Osteoblast (primary cell): Measurements from ENCODE around the gene UBR3. TPM values are rescaled to one million over a fixed set of nuclear protein-coding genes. Genes with fewer than 3 reads are reported as not detected.

Experiments used
- DNase-seq: peaks from one replicate; pipeline ENCODE4 v3.0.0; 2011; ENCODE audit warnings: low spot score, mixed read lengths; ENCODE audit not compliant: insufficient read length; ENCODE audit errors: missing footprints
- H2AFZ ChIP-seq: 2 replicates; pipeline ENCODE4 v1.6.0; 2011; ENCODE audit warnings: mild to moderate bottlenecking, low read length
- H3K27ac ChIP-seq: 2 replicates; pipeline ENCODE4 v1.5.1; 2011; ENCODE audit warnings: mild to moderate bottlenecking, low read depth, low read length, moderate library complexity
- H3K27me3 ChIP-seq: 2 replicates; pipeline ENCODE4 v1.6.0; 2012; ENCODE audit warnings: mild to moderate bottlenecking, control low read depth, inconsistent platforms, low read length, moderate library complexity; ENCODE audit not compliant: insufficient read depth
- H3K36me3 ChIP-seq: 2 replicates; pipeline ENCODE4 v1.5.1; 2011; ENCODE audit warnings: mild to moderate bottlenecking, low read length, control low read depth, moderate library complexity; ENCODE audit not compliant: insufficient read depth
- H3K4me1 ChIP-seq: 2 replicates; pipeline ENCODE4 v1.5.1; 2011; ENCODE audit warnings: mild to moderate bottlenecking, low read length, control low read depth, moderate library complexity; ENCODE audit not compliant: insufficient read depth
- H3K4me2 ChIP-seq: 2 replicates; pipeline ENCODE4 v1.6.0; 2011; ENCODE audit warnings: mild to moderate bottlenecking, low read length; ENCODE audit not compliant: insufficient read depth
- H3K4me3 ChIP-seq: fragments of 200-600 bp; sonication (generic); 3 replicates; pipeline ENCODE4 v1.5.1; 2012; ENCODE audit warnings: mild to moderate bottlenecking, low read length, inconsistent platforms; ENCODE audit not compliant: insufficient read depth
- H3K79me2 ChIP-seq: 2 replicates; pipeline ENCODE4 v1.6.0; 2012; ENCODE audit warnings: mild to moderate bottlenecking, low read length, control low read depth, inconsistent platforms; ENCODE audit not compliant: insufficient read depth
- H3K9me3 ChIP-seq: 2 replicates; pipeline ENCODE4 v1.5.1; 2011; ENCODE audit warnings: low read depth, low read length, control low read depth
- H4K20me1 ChIP-seq: 2 replicates; pipeline ENCODE4 v1.6.0; 2012; ENCODE audit warnings: mild to moderate bottlenecking, low read length, control low read depth; ENCODE audit not compliant: insufficient read depth
- CTCF ChIP-seq: IDR thresholded peaks from 2 replicates; pipeline ENCODE4 v1.5.1; 2011; ENCODE audit warnings: mild to moderate bottlenecking, low read depth, low read length, moderate library complexity; ENCODE audit errors: extremely low read depth
- total RNA-seq: library from RNA; depleted of rRNA; stranded (reverse); fragments of >200 nt; gene quantifications from 2 replicates; pipeline ENCODE4 v1.2.3, GENCODE V29; 2012

UBR3 gene
- total RNA-seq, 1 donor: 42.7 TPM

- no peak overlapping the region for H3K4me2 ChIP-seq
- no peaks in the 10 kb centered on the region for H3K27me3 ChIP-seq
- H3K36me3 ChIP-seq: peaks cover 20% of the 10 kb centered on the region
- no peaks in the 10 kb centered on the region for H4K20me1 ChIP-seq
- H3K9me3 ChIP-seq: no peaks in the 10 kb centered on the region
- TF ChIP-seq CTCF: no peak
- H3K4me3 ChIP-seq: no peak overlapping the region
- no peak for DNase-seq
- H2AFZ ChIP-seq: no peak overlapping the region
- no peaks in the 10 kb centered on the region for H3K4me1 ChIP-seq
- no peaks in the 10 kb centered on the region for H3K79me2 ChIP-seq
- no peak overlapping the region for H3K27ac ChIP-seq
These were observed 171.8 kb downstream of the UBR3 start for GRCh38 chr2:169999054-169999453.

- no peak for DNase-seq
- no peaks in the 10 kb centered on the region for H3K9me3 ChIP-seq
- H2AFZ ChIP-seq: no peak overlapping the region
- H4K20me1 ChIP-seq: no peaks in the 10 kb centered on the region
- no peak overlapping the region for H3K4me3 ChIP-seq
- no peaks in the 10 kb centered on the region for H3K27me3 ChIP-seq
- H3K4me2 ChIP-seq: no peak overlapping the region
- no peak overlapping the region for H3K27ac ChIP-seq
- TF ChIP-seq CTCF: no peak
- H3K4me1 ChIP-seq: no peaks in the 10 kb centered on the region
- H3K79me2 ChIP-seq: no peaks in the 10 kb centered on the region
- H3K36me3 ChIP-seq: peaks cover 21% of the 10 kb centered on the region
These were observed 174.8 kb downstream of the UBR3 start for GRCh38 chr2:170002096-170002495.

GRCh38 chr2:170005702-170006101, 178.4 kb downstream of the UBR3 start:
- no peak overlapping the region for H3K4me3 ChIP-seq
- no peak overlapping the region for H3K4me2 ChIP-seq
- no peaks in the 10 kb centered on the region for H3K79me2 ChIP-seq
- H3K4me1 ChIP-seq: no peaks in the 10 kb centered on the region
- no peak for DNase-seq
- no peaks in the 10 kb centered on the region for H4K20me1 ChIP-seq
- no peak overlapping the region for H3K27ac ChIP-seq
- peaks cover 15% of the 10 kb centered on the region for H3K36me3 ChIP-seq
- no peaks in the 10 kb centered on the region for H3K27me3 ChIP-seq
- no peak for TF ChIP-seq CTCF
- H3K9me3 ChIP-seq: no peaks in the 10 kb centered on the region
- H2AFZ ChIP-seq: no peak overlapping the region

- Histone ChIP-seq H3K27me3 (no peaks in the 10 kb centered on the region), H3K4me2 (no peak overlapping the region), H3K9me3 (no peaks in the 10 kb centered on the region), H2AFZ (no peak overlapping the region), H3K4me1 (no peaks in the 10 kb centered on the region), H3K79me2 (no peaks in the 10 kb centered on the region), H3K27ac (no peak overlapping the region), H3K4me3 (no peak overlapping the region), H4K20me1 (no peaks in the 10 kb centered on the region), H3K36me3 (peaks cover 15% of the 10 kb centered on the region)
- DNase-seq: no peak
- TF ChIP-seq CTCF: no peak
These were observed 179.5 kb downstream of the UBR3 start for GRCh38 chr2:170006587-170007325.
